Femur (tissue), 1 donor: Measurements from ENCODE around the gene ERN2.

Experiments used
- DNase-seq: peaks from one replicate; pipeline ENCODE4 v3.0.0-alpha.2; 2017

ERN2 gene

GRCh38 chr16:23716484-23716883 lies 3.5 kb upstream of the ERN2 start:
- DNase-seq, result no peak

GRCh38 chr16:23711785-23712184 lies 1.2 kb downstream of the ERN2 start:
- no peak for DNase-seq

- DNase-seq, result no peak
Measured at GRCh38 chr16:23710504-23710903, 2.5 kb downstream of the ERN2 start.

- no peak for DNase-seq
Measured at GRCh38 chr16:23710008-23710407, 3.0 kb downstream of the ERN2 start.

GRCh38 chr16:23709536-23709935 lies 3.5 kb downstream of the ERN2 start:
- no peak for DNase-seq

- no peak for DNase-seq
Measured at GRCh38 chr16:23706439-23706838, 6.6 kb downstream of the ERN2 start.

- no peak for DNase-seq
Measured at GRCh38 chr16:23705517-23705902, 7.5 kb downstream of the ERN2 start.

- DNase-seq, result no peak
Measured at GRCh38 chr16:23704772-23705516, 8.1 kb downstream of the ERN2 start.

GRCh38 chr16:23702951-23703350 lies 10.1 kb downstream of the ERN2 start:
- no peak for DNase-seq

- no peak for DNase-seq
Measured at GRCh38 chr16:23701045-23701444, 12.0 kb downstream of the ERN2 start.

GRCh38 chr16:23700509-23700908 lies 12.5 kb downstream of the ERN2 start:
- DNase-seq, result no peak

GRCh38 chr16:23700093-23700492 lies 12.9 kb downstream of the ERN2 start:
- DNase-seq, result no peak

GRCh38 chr16:23699100-23699499 lies 13.9 kb downstream of the ERN2 start:
- no peak for DNase-seq

- no peak for DNase-seq
Measured at GRCh38 chr16:23695756-23696155, 17.3 kb downstream of the ERN2 start.

- DNase-seq, result peak; percentile 44
Measured at GRCh38 chr16:23694644-23695373, 18.2 kb downstream of the ERN2 start.

GRCh38 chr16:23694265-23694643 lies 18.8 kb downstream of the ERN2 start:
- DNase-seq, result no peak

GRCh38 chr16:23692190-23692837 lies 20.7 kb downstream of the ERN2 start:
- no peak for DNase-seq

GRCh38 chr16:23691483-23692189 lies 21.4 kb downstream of the ERN2 start:
- no peak for DNase-seq

GRCh38 chr16:23690771-23691482 lies 22.1 kb downstream of the ERN2 start:
- DNase-seq, result no peak

- DNase-seq, result no peak
Measured at GRCh38 chr16:23689442-23690187, 23.4 kb downstream of the ERN2 start.

GRCh38 chr16:23687034-23687808 lies 25.8 kb downstream of the ERN2 start:
- no peak for DNase-seq
